Smooth muscle cell (in vitro differentiated cells): ENCODE measurements around the gene RAD51B. TPM values are rescaled to one million over a fixed set of nuclear protein-coding genes. Genes with fewer than 3 reads are reported as not detected.

ENCODE experiments used
- DNase-seq: peaks from one replicate; lab custom pipeline; 2025; ENCODE audit not compliant: unreplicated experiment; lab: John Stamatoyannopoulos, UW
- H2AFZ ChIP-seq: fragments of 200-600 bp; sonication (generic); 2 replicates; pipeline ENCODE4 v1.6.0; 2016; ENCODE audit warnings: antibody characterized with exemption, low read depth, mild to moderate bottlenecking
- H3F3A ChIP-seq: fragments of 200-600 bp; sonication (generic); 2 replicates; pipeline ENCODE4 v1.6.0; 2017; ENCODE audit warnings: antibody characterized with exemption, low read depth
- H3K27ac ChIP-seq: fragments of 200-600 bp; sonication (generic); 2 replicates; pipeline ENCODE4 v1.5.1; 2016; ENCODE audit warnings: low read depth, mild to moderate bottlenecking
- H3K27me3 ChIP-seq: fragments of 200-600 bp; sonication (generic); 2 replicates; pipeline ENCODE4 v1.6.1; 2016; ENCODE audit warnings: low read depth, mild to moderate bottlenecking
- H3K36me3 ChIP-seq: fragments of 200-600 bp; sonication (generic); 2 replicates; pipeline ENCODE4 v1.5.1; 2016; ENCODE audit warnings: low read depth
- H3K4me1 ChIP-seq: fragments of 200-600 bp; sonication (generic); 2 replicates; pipeline ENCODE4 v1.5.1; 2016; ENCODE audit warnings: low read depth
- H3K4me2 ChIP-seq: fragments of 200-600 bp; sonication (generic); 2 replicates; pipeline ENCODE4 v1.6.0; 2016; ENCODE audit warnings: mild to moderate bottlenecking
- H3K4me3 ChIP-seq: fragments of 200-600 bp; sonication (generic); 2 replicates; pipeline ENCODE4 v1.5.1; 2016; ENCODE audit warnings: mild to moderate bottlenecking
- H3K79me2 ChIP-seq: fragments of 200-600 bp; sonication (generic); 2 replicates; pipeline ENCODE4 v1.6.0; 2016; ENCODE audit warnings: low read depth, mild to moderate bottlenecking
- H3K9ac ChIP-seq: fragments of 200-600 bp; sonication (generic); 2 replicates; pipeline ENCODE4 v1.6.0; 2016; ENCODE audit warnings: low read depth
- H3K9me3 ChIP-seq: fragments of 200-600 bp; sonication (generic); replicated peaks from 2 replicates; pipeline ENCODE4 v1.5.1; 2016; ENCODE audit warnings: low read depth
- H4K20me1 ChIP-seq: fragments of 200-600 bp; sonication (generic); 2 replicates; pipeline ENCODE4 v1.6.0; 2016; ENCODE audit warnings: low read depth
- WGBS: methylation state at CpG from one replicate; pipeline ENCODE4 v1.1.7; 2016; ENCODE audit warnings: low lambda C conversion rate; 5-methylcytosine and 5-hydroxymethylcytosine counted together
- polyA plus RNA-seq: library from polyadenylated mRNA; unstranded; fragments of >200 nt; fragmentation: Nextera tagmentation; extraction: Ambion mirVana; gene quantifications from 2 replicates; pipeline ENCODE4 v1.2.1, GENCODE V29; 2016
- total RNA-seq: library from RNA; depleted of rRNA; stranded (reverse); fragments of >200 nt; gene quantifications from 2 replicates; pipeline ENCODE4 v1.2.3, GENCODE V29; 2014
- TF ChIP-seq, protein P1 (sequence below): fragments of 200-600 bp; sonication (generic); IDR thresholded peaks from 2 replicates; pipeline ENCODE4 v1.5.1; 2017; ENCODE audit warnings: borderline replicate concordance, mild to moderate bottlenecking, antibody characterized with exemption; ENCODE audit not compliant: insufficient read depth, poor library complexity, severe bottlenecking

The RAD51B gene
- total and polyA plus RNA-seq, 2 experiments from 2014 or later = 4.6 to 5.3 TPM

DNA sequence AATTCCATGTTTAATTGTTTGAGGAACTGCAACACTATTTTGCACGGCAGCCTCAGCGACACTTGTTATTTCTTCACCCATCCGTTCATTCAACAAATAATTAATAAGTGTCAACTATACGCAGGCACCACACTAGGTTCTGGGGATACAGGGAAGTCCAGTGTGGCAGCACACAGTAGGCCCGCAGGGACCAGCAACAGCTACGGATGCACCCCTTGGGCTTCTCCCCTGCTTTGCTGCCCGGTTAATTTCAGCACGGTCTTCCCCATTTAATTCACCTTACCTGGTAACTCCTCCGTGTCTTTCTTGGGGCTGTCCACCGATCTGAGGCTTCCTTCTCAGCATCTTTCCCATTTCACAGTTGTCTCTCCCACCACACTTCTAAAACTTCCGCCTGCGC, 925.0 kb downstream of the RAD51B start:
- Histone ChIP-seq H3K36me3 (no peaks in the 10 kb centered on the region), H2AFZ (no peak overlapping the region), H3K4me1 (peaks cover 10% of the 10 kb centered on the region), H3K27ac (no peak overlapping the region), H3K4me2 (no peak overlapping the region), H3F3A (no peaks in the 10 kb centered on the region), H3K27me3 (no peaks in the 10 kb centered on the region), H3K4me3 (no peak overlapping the region), H3K9me3 (no peaks in the 10 kb centered on the region), H3K9ac (no peak overlapping the region), H4K20me1 (no peaks in the 10 kb centered on the region), H3K79me2 (no peaks in the 10 kb centered on the region)
- 96% methylated on average over 12 of the region's 12 CpGs for WGBS
- TF ChIP-seq, protein P1, sequence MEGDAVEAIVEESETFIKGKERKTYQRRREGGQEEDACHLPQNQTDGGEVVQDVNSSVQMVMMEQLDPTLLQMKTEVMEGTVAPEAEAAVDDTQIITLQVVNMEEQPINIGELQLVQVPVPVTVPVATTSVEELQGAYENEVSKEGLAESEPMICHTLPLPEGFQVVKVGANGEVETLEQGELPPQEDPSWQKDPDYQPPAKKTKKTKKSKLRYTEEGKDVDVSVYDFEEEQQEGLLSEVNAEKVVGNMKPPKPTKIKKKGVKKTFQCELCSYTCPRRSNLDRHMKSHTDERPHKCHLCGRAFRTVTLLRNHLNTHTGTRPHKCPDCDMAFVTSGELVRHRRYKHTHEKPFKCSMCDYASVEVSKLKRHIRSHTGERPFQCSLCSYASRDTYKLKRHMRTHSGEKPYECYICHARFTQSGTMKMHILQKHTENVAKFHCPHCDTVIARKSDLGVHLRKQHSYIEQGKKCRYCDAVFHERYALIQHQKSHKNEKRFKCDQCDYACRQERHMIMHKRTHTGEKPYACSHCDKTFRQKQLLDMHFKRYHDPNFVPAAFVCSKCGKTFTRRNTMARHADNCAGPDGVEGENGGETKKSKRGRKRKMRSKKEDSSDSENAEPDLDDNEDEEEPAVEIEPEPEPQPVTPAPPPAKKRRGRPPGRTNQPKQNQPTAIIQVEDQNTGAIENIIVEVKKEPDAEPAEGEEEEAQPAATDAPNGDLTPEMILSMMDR = no peak
- no peak for DNase-seq

DNA sequence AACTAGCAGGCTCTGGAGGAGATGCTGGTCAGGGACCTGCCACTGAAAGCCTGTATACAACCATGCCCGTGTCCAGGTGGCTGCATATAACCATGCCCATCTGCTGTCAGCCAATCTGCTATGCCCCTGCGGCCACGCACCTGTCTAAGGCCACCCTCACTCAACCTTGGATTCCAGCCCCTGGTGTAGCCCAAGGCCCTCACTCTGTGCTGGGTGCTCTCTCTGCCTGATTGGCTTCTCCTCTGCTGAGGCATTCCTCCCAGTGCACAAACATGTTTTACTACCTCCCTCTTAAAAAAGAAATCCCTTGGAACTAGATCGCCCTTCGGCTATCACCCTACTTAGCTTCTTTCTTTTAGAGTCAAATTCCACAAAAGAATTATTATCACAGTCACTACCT, 927.8 kb downstream of the RAD51B start:
- TF ChIP-seq, protein P1 = no peak
- Histone ChIP-seq H4K20me1 (no peaks in the 10 kb centered on the region), H3K79me2 (no peaks in the 10 kb centered on the region), H3K9me3 (no peaks in the 10 kb centered on the region), H3K4me2 (no peak overlapping the region), H3K9ac (no peak overlapping the region), H2AFZ (no peak overlapping the region), H3K27ac (no peak overlapping the region), H3F3A (peaks cover 3% of the 10 kb centered on the region), H3K36me3 (no peaks in the 10 kb centered on the region), H3K27me3 (no peaks in the 10 kb centered on the region), H3K4me1 (peaks cover 15% of the 10 kb centered on the region), H3K4me3 (no peak overlapping the region)
- 77% methylated on average over 5 of the region's 5 CpGs for WGBS
- DNase-seq = no peak

DNA sequence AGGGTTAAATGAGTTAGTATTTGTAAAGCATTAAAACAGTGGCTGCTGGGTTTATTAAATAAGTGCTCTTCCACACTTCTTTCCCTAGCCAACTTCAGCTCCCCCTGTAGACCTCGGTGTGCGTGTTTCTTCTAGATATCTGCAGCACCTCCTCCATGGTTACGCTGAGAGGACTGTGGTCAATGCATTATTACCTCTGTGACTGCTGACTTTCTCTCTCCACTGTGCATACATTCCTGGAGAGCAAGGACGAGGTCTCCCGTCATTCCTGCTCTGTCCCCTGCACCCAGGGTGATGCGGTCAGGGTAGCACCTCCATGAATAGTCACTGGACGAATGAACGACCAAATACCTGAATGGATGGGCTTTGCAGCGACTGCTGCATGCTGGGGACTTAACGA, 928.7 kb downstream of the RAD51B start:
- Histone ChIP-seq H3K27me3 (no peaks in the 10 kb centered on the region), H3K4me1 (peaks cover 15% of the 10 kb centered on the region), H3K27ac (no peak overlapping the region), H4K20me1 (no peaks in the 10 kb centered on the region), H3K4me2 (no peak overlapping the region), H3K9me3 (no peaks in the 10 kb centered on the region), H3K4me3 (no peak overlapping the region), H3K36me3 (no peaks in the 10 kb centered on the region), H2AFZ (no peak overlapping the region), H3K79me2 (no peaks in the 10 kb centered on the region), H3F3A (peaks cover 3% of the 10 kb centered on the region), H3K9ac (no peak overlapping the region)
- TF ChIP-seq, protein P1 = no peak
- no peak for DNase-seq
- WGBS = 87% methylated on average over 10 of the region's 10 CpGs

DNA sequence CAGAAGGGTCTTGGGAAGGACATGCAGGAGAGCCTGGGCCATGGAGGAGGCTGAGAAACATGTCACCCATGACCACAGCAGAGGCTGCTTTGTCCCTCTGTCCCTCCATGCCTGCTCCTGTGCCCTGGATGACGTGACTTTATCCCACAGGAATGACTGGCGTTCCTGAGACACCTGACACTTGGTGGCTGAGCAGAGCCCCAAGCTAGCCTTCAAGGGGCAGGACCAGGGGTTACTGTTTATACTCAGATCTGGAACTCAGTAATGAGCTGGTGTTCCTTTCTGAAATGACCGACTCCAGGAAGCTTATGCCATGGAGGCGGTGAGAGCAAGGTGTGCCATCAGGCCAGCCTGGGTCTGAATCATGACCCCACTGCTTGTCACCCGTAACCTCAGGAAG, 929.1 kb downstream of the RAD51B start:
- Histone ChIP-seq H3K4me3 (no peak overlapping the region), H3K36me3 (no peaks in the 10 kb centered on the region), H3K4me2 (peak overlapping the region; percentile 32), H3K9ac (peak overlapping the region; percentile 36), H3K4me1 (peaks cover 15% of the 10 kb centered on the region), H3K27me3 (no peaks in the 10 kb centered on the region), H3K27ac (peak overlapping the region; percentile 86), H3K9me3 (no peaks in the 10 kb centered on the region), H3K79me2 (no peaks in the 10 kb centered on the region), H2AFZ (no peak overlapping the region), H3F3A (peaks cover 3% of the 10 kb centered on the region), H4K20me1 (no peaks in the 10 kb centered on the region)
- no peak for DNase-seq
- TF ChIP-seq, protein P1 = no peak
- WGBS = 84% methylated on average over 5 of the region's 5 CpGs
